Psoas muscle (tissue), 8 donors: ENCODE data around the gene FOXD3. TPM values are rescaled to one million over a fixed set of nuclear protein-coding genes. Genes with fewer than 3 reads are reported as not detected.
A peak's percentile ranks its signal among the peaks of the same experiment; 100 is the strongest.

ENCODE experiments used
- ATAC-seq, 4 donors: fragments of 200-7000 bp; cut with Tn5 transposase; one replicate each; pipeline ENCODE4 v1.9.1; 2020; ENCODE audit warnings: moderate library complexity in 3 of 4, mild to moderate bottlenecking in 2 of 4
- DNase-seq, 2 donors: peaks; one replicate each; pipeline ENCODE4 v3.0.0-alpha.2; 2020
- H3K27ac ChIP-seq: fragments of 200-600 bp; one replicate; pipeline ENCODE4 v1.8.0; 2022
- H3K27me3 ChIP-seq, 3 donors: fragments of 200-600 bp in 1 of 3; one replicate each; pipeline versions ENCODE4 v1.6.1 to v1.8.0; 2013 to 2022; ENCODE audit warnings: low read length in 2 of 3, mild to moderate bottlenecking in 2 of 3, moderate library complexity in 1 of 3; ENCODE audit not compliant: insufficient read depth in 3 of 3
- H3K36me3 ChIP-seq, 2 donors: fragments of 200-600 bp in 1 of 2; one replicate each; pipeline versions ENCODE4 v1.6.1 to v1.8.0; 2013 to 2022; ENCODE audit warnings: low read depth in 1 of 2, mild to moderate bottlenecking in 1 of 2, moderate library complexity in 1 of 2; ENCODE audit not compliant: insufficient read depth in 1 of 2
- H3K4me1 ChIP-seq: fragments of 200-600 bp; one replicate; pipeline ENCODE4 v1.8.0; 2022
- H3K4me3 ChIP-seq: fragments of 200-600 bp; one replicate; pipeline ENCODE4 v1.8.0; 2022; ENCODE audit warnings: mild to moderate bottlenecking
- H3K9me3 ChIP-seq: fragments of 200-600 bp; one replicate; pipeline ENCODE4 v1.8.0; 2022
- CTCF ChIP-seq: fragments of 200-600 bp; IDR thresholded peaks from one replicate; pipeline ENCODE4 v1.8.0; 2022; ENCODE audit warnings: antibody characterized with exemption
- WGBS, 3 donors: extraction: QIAGEN DNeasy Blood & Tissue Kit; methylation state at CpG; one replicate each; pipeline versions ENCODE4 v1.1.6 to v1.1.7; 2013; 5-methylcytosine and 5-hydroxymethylcytosine counted together
- intact Hi-C, 2 donors: fragments of 100-400 bp; cut with DNase I; formaldehyde crosslinking; loops; one replicate each; pipeline versions ENCODE4 v1.11.0 to v1.14.2; 2022
- polyA plus RNA-seq, 3 donors: library from polyadenylated mRNA; stranded (reverse); fragments of 200-250 nt; gene quantifications; one replicate each; pipeline ENCODE4 v1.2.3, GENCODE V29; 2013
- total RNA-seq, 4 donors: library from RNA; stranded (reverse); fragmentation: NEBNext Ultra II Directional in 2 of 4; extraction: Animal tissue kit (Norgen Biotek cat#: 25700) in 2 of 4; gene quantifications; one replicate each; pipeline versions ENCODE4 v1.2.1 to v1.2.4, GENCODE V29; 2021 to 2023
- donor health status: healthy with polysubstance abuse.
- donor health status: DM: no; HTN: no; CAD: no; lungs with moderate emphysema.
- donor health status: Bipolar disorder and iron deficiency.
- donor health status: healthy.
- donor health status: DM: yes; HTN: yes; CAD: no.
- donor health status: DM: no; HTN: no; CAD: no.
- donor health status: DM: no; HTN: no; CAD: no.
- donor health status: DM: yes; HTN: yes; CAD: no.

The FOXD3 gene
- total and polyA plus RNA-seq, 7 donors = 0.13 to 1.2 (median 0.56) TPM

- intact Hi-C loops = loop anchor here in 1 of 2 donors (1.0 kb wide), 1 partner anchor 33 kb away; no protein-coding TSS in a partner anchor
- Histone ChIP-seq H3K27ac (no peak overlapping the region), H3K4me1 (peaks cover 3% of the 10 kb centered on the region), H3K36me3 (no peaks in the 10 kb centered on the region), H3K9me3 (no peaks in the 10 kb centered on the region), H3K27me3 (no peaks in the 10 kb centered on the region), H3K4me3 (no peak overlapping the region)
- 82 to 91% (median 83%) methylated on average over 1 of the region's 1 CpG for WGBS, 3 donors
- TF ChIP-seq CTCF = no peak
- DNase-seq = no peak
- no peak for ATAC-seq
These were observed 39.7 kb downstream of the FOXD3 start for GRCh38 chr1:63362073-63362472.

- DNase-seq (no peak), ATAC-seq (no peak)
- Histone ChIP-seq H3K4me3 (no peak overlapping the region), H3K27ac (no peak overlapping the region), H3K36me3 (no peaks in the 10 kb centered on the region), H3K9me3 (no peaks in the 10 kb centered on the region), H3K27me3 (no peaks in the 10 kb centered on the region), H3K4me1 (peaks cover 3% of the 10 kb centered on the region)
- no peak for TF ChIP-seq CTCF
- 75 to 81% (median 78%) methylated on average over 1 of the region's 1 CpG for WGBS, 3 donors
- intact Hi-C loops = loop anchor here in 1 of 2 donors (1.0 kb wide), 1 partner anchor 33 kb away; no protein-coding TSS in a partner anchor
These were observed 40.2 kb downstream of the FOXD3 start for GRCh38 chr1:63362578-63362977.

- H3K36me3 ChIP-seq = no peaks in the 10 kb centered on the region
- H3K4me3 ChIP-seq = no peak overlapping the region
- no peak for TF ChIP-seq CTCF
- peaks cover 3% of the 10 kb centered on the region for H3K4me1 ChIP-seq
- H3K9me3 ChIP-seq = no peaks in the 10 kb centered on the region
- H3K27me3 ChIP-seq = no peaks in the 10 kb centered on the region
- no peak overlapping the region for H3K27ac ChIP-seq
- no peak for DNase-seq
- intact Hi-C loops = no loop called here
- 77 to 84% (median 84%) methylated on average over 5 of the region's 5 CpGs for WGBS, 3 donors
- no peak for ATAC-seq
These were observed 40.6 kb downstream of the FOXD3 start for GRCh38 chr1:63363014-63363413.

- intact Hi-C loops = no loop called here
- TF ChIP-seq CTCF = no peak
- Histone ChIP-seq H3K9me3 (no peaks in the 10 kb centered on the region), H3K36me3 (peaks cover 0 to 11% of the 10 kb centered on the region in 2 donors), H3K27me3 (no peaks in the 10 kb centered on the region), H3K4me1 (peaks cover 9% of the 10 kb centered on the region), H3K27ac (peak overlapping the region; percentile 85), H3K4me3 (peak overlapping the region; percentile 90)
- DNase-seq = no peak
- ATAC-seq = no peak
- WGBS, 3 donors = 66 to 69% (median 68%) methylated on average over 7 of the region's 7 CpGs
These were observed 44.5 kb downstream of the FOXD3 start for GRCh38 chr1:63366908-63367214.
